NB4 (cell line): ENCODE results near the gene ABLIM1.
A peak's percentile ranks its signal among the peaks of the same experiment; 100 is the strongest.

Experiments used
- DNase-seq: peaks from one replicate; pipeline ENCODE4 v3.0.0; 2010; ENCODE audit warnings: low read depth
- H3K4me3 ChIP-seq: one replicate; pipeline ENCODE4 v1.5.1; 2011; ENCODE audit warnings: mild to moderate bottlenecking, low read depth, low read length, moderate library complexity
- MYC ChIP-seq: IDR thresholded peaks from 2 replicates; pipeline ENCODE4 v1.6.1; 2011; ENCODE audit warnings: low read depth, low read length
- POLR2A ChIP-seq: IDR thresholded peaks from 2 replicates; pipeline ENCODE4 v1.6.1; 2011; ENCODE audit warnings: mild to moderate bottlenecking; ENCODE audit not compliant: insufficient read length; ENCODE audit errors: extremely low read depth
- TF ChIP-seq, protein P1 (sequence below): IDR thresholded peaks from 2 replicates; pipeline ENCODE4 v1.6.1; 2011; ENCODE audit warnings: low read depth, low read length
- TF ChIP-seq, protein P2 (sequence below): IDR thresholded peaks from one replicate; pipeline ENCODE4 v1.5.1; 2012; ENCODE audit warnings: low read depth, low read length

The ABLIM1 gene

DNA sequence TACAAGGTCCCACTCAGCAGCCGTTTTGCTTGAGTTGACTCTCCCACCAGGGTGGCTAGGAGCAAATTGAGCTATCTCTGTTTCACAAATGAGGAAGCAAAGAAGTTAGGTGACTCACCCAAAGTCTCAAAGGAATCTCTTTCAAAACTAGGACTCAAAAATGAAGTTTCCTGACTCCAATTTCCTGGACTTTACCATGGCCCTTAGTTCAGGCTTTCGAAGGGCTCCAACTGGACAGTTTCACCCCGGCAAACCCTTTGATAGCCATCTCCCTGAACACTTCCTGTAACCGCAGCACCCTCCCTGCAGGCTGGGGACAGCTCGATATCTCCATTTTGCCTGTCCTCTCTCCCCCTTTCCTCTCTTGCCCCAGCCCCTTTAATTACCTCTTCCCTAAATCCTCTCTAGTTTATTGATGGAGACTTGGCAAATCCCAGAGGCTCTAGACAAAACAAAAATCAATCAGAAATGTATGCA, 249.1 kb downstream of the ABLIM1 start:
- peak; percentile 75 for DNase-seq
- TF ChIP-seq MYC (no peak), POLR2A (no peak)
- TF ChIP-seq, protein P1, sequence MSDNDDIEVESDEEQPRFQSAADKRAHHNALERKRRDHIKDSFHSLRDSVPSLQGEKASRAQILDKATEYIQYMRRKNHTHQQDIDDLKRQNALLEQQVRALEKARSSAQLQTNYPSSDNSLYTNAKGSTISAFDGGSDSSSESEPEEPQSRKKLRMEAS, result no peak
- TF ChIP-seq, protein P2, sequence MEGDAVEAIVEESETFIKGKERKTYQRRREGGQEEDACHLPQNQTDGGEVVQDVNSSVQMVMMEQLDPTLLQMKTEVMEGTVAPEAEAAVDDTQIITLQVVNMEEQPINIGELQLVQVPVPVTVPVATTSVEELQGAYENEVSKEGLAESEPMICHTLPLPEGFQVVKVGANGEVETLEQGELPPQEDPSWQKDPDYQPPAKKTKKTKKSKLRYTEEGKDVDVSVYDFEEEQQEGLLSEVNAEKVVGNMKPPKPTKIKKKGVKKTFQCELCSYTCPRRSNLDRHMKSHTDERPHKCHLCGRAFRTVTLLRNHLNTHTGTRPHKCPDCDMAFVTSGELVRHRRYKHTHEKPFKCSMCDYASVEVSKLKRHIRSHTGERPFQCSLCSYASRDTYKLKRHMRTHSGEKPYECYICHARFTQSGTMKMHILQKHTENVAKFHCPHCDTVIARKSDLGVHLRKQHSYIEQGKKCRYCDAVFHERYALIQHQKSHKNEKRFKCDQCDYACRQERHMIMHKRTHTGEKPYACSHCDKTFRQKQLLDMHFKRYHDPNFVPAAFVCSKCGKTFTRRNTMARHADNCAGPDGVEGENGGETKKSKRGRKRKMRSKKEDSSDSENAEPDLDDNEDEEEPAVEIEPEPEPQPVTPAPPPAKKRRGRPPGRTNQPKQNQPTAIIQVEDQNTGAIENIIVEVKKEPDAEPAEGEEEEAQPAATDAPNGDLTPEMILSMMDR, result no peak

DNA sequence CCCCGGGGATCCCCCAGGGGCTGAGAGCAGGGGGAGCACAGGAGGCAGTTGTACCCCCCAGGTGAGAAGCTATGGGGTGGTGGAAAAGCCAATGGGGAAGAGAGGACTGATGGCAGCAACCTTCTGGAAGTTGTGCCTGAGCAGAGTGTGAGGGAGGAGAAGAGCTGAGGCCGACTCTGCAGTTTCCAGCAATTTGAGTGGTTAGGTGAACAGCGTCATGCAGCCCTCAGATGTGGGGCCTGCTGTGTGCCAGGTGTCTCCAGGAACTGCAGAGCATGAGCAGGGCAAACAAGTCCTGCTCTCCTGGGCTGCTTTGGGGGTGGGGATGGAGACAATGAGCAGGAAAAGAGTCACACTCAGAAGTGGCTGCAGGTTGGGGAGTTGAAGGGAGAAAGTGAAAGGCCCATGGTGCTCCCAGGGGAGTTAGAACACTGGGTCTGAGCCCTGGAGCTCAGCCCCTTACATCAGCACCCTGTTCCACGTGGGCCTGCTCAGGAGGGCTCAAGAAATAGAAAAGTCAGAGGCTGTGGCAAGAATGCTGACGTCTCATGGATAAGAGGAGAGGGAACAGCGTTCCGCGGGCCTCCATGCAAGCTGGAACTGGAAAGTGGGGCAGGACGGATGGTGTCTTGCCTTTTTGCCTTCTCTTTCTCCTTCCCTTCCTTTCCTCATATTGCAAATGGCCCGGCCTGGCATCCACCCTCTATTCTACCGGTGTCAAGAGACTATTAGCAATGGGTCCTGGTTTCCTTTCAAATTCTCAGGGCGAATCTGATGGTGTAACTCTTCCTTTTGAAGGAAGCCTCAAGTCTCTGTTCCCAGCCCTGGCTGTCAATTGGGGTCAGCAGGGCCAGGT, 249.7 kb downstream of the ABLIM1 start:
- TF ChIP-seq POLR2A, result no peak
- TF ChIP-seq MYC, result no peak
- TF ChIP-seq, protein P1, result no peak
- TF ChIP-seq, protein P2, result no peak
- DNase-seq, result peak; percentile 44
- no peak overlapping the region for H3K4me3 ChIP-seq

More for the DNA sequence above, 249.1 kb downstream of the ABLIM1 start:
- H3K4me3 ChIP-seq, result no peak overlapping the region

DNA sequence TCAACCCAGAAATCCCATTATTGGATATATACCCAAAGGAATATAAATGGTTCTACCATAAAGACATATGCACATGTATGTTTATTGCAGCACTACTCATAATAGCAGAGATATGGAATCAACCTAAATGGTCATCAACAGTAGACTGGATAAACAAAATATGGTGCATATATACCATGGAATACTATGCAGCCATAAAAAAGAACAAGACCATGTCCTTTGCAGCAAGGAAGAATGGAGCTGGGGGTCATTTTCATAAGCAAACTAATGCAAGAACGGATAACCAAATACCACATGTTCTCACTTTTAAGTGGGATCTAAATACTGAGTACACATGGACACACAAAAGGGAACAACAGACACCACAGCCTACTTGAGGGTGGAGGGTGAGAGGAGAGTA, 251.6 kb downstream of the ABLIM1 start:
- H3K4me3 ChIP-seq, result no peak overlapping the region
- DNase-seq, result no peak
- TF ChIP-seq POLR2A (no peak), MYC (no peak)
- TF ChIP-seq, protein P2, result no peak

DNA sequence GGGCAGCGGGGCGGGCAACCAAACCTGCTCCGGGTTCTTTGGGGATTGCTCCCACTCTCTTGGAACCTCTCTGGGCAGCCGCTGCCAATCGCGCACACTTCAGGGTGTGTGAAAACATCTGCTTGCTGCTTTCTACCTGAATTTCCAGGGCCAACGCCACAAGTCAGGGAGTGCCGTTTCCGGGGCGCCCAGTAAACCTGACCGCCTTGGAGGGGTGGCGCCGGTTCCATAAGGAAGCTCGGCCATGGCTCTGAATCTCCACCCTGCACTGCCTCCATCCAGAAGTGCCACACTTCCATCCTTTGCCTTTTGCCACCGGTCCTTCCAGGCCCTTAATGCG, 253.1 kb downstream of the ABLIM1 start:
- DNase-seq, result no peak
- TF ChIP-seq, protein P1, result no peak
- H3K4me3 ChIP-seq, result no peak overlapping the region

DNA sequence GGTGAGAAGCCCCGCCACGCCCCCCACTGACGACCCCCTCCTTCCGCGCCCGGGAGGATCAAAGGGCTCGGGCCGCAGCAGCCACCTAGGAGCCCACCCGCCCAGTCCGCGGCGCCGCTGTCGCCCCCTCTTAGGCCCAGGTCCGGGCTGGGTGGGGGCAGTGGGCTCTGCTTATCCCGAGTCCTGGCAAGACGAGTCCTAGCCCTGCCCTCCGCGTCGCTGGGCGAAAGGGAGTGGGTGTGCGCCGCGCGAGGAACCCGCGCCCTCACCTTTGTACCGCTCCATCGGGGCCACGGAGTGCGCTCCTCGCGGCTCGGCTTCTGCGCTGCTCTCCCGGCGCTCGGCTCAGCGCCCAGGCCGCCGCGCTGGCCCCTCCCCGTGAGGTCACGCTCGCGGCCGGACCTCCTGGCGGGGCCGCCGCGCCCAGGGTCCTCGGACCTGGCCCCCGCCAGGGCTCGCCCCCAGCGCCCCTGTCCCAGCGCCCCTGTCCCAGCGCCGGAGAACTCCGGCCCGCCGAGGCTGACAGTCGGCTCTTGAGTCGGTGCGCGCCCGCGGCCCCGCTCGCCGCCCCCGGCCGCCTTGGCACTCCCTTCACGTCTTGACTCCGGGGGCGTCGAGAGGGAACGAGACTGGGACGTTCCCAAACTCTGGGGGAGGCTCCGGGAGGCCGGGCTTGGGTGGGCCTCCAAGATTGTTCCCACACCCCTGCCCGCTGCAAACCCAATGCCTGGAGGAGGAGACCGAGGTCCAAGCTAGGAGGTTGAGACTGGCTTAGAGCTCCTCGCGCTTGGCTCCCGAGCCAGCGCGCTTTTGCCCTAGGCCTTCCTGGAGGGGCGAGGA, 253.7 kb downstream of the ABLIM1 start, which contains the start of gene AFAP1L2:
TSS of gene AFAP1L2 (minus strand) at position 332 of the 840 bp plus-strand sequence. CDS start at position 285, 47 bp downstream.
- TF ChIP-seq, protein P2, result no peak
- no peak for DNase-seq
- no peak within 1 kb of the TSS for H3K4me3 ChIP-seq

DNA sequence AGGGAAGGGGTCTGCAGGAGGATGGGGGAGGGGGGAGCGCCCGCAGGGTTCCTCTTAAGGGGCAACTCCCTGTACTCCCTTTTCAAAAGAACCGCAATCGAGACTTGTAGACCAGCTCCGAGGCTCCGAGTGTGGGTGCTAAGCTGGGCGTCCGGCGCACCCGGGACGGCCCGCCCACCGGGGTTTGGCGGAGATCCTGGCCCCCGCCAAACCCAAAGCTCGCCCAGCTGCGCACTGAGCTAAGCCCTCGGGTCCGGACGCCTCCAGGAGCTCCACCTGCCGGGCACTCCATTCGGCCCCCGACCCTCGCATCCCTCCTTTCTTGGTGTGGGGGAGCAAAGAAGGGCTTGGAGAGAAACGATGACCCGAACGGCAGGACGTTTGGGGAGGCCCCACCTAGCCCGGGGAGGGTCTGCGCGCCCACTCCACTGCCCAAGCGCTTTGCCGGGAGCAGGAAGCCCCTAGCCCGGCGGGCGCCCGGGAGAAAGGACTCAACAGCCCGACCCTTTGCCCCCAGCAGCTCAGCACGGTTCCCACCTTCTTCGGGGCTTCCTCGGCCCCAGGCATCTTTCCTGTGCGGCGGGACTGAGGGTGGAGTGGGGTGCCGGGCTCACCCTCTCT, 254.4 kb downstream of the ABLIM1 start:
- DNase-seq, result no peak
- TF ChIP-seq, protein P1, result no peak
- no peak for TF ChIP-seq POLR2A
- no peak for TF ChIP-seq MYC
- TF ChIP-seq, protein P2, result no peak
- H3K4me3 ChIP-seq, result no peak overlapping the region
